GM21381 (cell line): ENCODE measurements around the gene C16orf96.
"Not testable (repeated sequence)": the region's sequence is repeated elsewhere in the genome, so short reads cannot be mapped to it uniquely, and the experiment has no call there.

Experiments
- ATAC-seq: cut with Tn5 transposase; IDR thresholded peaks from one replicate; pipeline ENCODE4 v1.9.1; 2021; ENCODE audit warnings: mild to moderate bottlenecking, moderate library complexity; ENCODE audit not compliant: unreplicated experiment

The C16orf96 gene

DNA sequence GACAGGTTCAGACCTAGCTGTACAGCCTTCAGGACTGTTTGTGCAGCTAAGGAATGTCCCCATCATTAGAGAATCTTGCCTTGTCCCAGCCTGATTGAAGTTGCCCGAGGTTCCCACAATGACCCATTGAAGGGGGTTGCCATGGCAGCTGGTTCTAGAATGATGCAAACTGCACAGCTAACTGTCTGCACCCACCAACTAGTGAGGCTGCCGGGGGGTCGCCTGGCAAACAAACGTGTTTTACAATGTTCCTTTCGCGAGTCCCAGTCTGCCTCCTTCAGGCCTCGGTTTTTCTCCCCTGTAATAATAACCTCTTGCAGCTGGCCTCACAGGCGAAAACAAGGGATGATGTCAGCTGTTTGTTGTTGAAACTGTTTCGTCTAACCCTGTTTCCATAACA lies 5.5 kb downstream of the C16orf96 start:
- no peak for ATAC-seq

DNA sequence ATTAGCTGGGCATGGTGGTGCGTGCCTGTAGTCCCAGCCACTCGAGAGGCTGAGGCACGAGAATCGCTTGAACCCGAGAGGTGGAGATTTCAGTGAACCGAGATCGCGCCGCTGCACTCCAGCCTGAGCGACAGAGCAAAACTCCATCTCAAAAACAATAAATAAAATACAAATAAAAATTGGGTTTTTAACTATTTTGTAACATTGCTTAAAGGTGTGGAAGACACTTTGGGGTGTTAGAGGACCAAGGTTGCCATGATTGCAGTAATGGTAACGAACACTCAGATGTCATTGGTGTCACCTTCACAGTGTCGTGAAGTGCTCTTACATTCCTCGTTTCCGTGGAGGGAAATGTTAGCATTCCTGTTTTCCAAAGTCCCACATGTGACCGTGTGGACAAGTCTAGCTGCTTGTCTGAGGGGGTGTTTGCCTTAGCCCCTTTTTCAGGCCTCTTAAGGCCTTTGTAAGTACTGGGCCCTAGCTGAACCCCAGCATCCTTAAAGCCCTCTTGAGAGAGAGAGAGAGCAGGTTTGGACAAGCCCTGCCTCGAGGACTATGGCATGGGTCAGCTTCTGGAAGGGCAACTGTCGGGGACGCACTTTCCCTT lies 8.6 kb downstream of the C16orf96 start:
- ATAC-seq = no peak

GRCh38 chr16:4566144-4566543 lies 10.0 kb downstream of the C16orf96 start:
- ATAC-seq = no peak

DNA sequence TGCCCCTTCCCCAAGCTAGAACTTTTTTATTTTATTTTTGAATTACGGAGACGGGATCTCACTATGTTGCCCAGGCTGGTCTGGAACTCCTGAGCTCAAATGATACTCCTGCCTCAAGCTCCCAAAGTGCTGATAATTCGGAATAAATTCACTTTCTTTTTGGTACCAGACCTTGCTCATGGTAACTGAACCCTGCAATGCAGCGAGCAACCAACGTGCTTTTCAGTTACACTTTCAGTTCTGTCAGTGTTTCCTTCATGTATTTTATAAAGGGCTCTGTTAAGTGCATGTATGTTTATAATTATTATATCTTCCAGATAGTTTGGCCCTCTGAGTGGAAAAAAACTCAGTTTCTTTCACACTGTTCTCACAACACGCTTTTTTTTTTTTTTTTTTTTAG lies 13.9 kb downstream of the C16orf96 start:
- no peak for ATAC-seq

GRCh38 chr16:4570688-4571321 lies 14.7 kb downstream of the C16orf96 start:
- ATAC-seq = no peak

- no peak for ATAC-seq
Measured at GRCh38 chr16:4572715-4573114, 16.6 kb downstream of the C16orf96 start.

GRCh38 chr16:4573926-4574325 lies 17.8 kb downstream of the C16orf96 start:
- not testable (repeated sequence) for ATAC-seq

DNA sequence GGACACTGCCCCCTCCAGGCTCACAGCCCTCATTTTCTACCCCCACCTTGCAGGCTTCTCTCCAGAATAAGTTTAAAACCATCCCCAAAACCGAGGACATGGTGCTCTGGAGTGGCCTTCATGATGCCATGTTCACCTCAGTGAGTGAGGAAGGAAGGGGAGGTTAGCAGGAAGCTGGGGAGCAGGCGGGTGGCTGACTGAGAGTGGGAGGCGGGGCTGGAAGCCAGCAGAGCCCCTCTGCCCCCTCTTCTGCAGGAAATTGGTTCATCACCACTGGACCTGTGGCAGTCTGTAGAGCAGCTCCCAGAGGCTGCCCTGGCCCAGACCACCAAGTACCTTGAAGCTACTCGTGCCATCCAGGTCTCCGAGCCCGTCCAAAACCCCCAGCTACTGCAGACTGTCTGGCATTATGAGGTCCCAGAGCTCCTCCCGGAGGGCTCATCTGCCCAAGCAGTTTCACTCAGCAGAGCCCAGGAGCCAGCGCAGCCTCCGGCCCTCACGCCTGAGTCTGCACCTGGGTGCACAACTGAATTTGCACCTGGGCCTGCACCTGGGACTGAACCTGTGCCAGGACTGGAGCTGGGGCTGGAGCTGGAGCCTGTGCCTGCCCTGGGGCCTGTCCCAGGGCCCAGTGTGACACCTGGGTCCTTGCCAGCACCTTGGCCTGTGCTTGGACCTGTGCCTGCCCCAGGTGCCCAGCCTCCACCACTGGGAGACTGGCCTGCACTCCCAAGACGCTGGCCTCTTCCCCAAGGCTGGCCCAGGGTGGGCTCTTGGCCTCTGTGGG lies 19.0 kb downstream of the C16orf96 start:
- ATAC-seq = no peak

GRCh38 chr16:4576008-4576407 lies 19.9 kb downstream of the C16orf96 start:
- ATAC-seq = no peak

DNA sequence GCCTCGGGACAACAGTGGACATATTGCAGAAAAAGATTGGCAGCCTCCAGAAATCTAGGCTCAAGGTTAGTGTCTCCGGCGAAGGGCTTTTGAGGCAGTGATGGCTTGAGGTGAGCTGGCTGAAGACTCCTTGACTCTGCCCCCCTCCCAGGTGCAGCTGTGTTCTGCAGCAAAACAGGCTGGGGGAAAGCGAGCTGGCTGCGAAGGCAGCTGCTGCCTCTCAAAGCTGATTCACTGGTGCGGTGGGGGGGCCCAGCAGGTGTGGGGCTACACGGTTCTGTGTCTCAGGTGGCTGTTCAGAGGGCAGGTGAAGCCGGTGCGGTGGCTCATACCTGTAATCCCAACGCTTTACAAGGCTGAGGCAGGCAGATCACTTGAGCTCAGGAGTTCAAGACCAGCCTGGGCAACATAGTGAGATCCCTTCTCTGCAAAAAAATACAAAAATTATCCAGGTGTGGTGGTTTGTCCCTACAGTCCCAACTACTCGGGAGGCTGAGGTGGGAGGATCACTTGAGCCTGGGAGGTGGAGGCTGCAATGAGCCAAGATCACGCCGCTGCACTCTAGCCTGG lies 22.9 kb downstream of the C16orf96 start:
- no peak for ATAC-seq

- no peak for ATAC-seq
Measured at GRCh38 chr16:4580250-4580649, 24.1 kb downstream of the C16orf96 start.

DNA sequence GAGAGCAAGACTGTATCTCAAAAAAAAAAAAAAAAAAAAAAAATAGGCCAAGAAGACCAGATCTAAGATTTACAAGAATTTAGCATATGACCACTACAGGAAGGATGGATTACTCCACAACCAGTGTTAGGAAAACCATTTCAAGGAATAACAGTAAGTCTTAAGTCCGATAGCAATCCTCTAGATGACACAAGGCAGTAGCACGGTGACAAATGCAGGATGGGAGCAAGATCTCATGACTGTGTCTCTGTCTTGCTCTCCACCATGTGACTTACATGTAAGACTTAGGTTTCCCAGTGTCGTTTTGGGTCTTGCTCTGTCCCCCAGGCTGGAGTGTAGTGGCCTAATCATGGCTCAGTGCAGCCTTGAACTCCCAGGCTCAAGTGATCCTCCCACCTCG lies 27.8 kb downstream of the C16orf96 start:
- ATAC-seq = no peak

GRCh38 chr16:4586291-4586690 lies 30.2 kb downstream of the C16orf96 start:
- no peak for ATAC-seq

DNA sequence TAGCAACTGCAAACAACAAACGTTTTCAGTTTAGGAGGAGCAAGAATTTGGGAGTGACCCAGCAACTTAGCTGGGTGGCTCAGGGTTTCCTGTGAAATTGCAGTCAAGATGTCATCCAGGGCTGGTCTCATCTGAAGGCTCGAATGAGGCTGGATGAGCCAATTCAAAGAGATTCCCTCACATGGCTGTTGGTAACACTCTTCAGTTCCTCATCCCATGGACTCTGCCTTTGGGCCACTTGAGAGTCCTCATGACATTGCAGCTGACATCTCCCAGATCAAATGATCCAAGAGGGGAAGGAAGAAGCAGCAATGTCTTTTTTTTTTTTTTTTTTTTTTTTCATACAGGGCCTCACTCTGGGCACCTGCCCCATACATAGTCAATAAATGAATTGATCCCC lies 32.2 kb downstream of the C16orf96 start:
- no peak for ATAC-seq

DNA sequence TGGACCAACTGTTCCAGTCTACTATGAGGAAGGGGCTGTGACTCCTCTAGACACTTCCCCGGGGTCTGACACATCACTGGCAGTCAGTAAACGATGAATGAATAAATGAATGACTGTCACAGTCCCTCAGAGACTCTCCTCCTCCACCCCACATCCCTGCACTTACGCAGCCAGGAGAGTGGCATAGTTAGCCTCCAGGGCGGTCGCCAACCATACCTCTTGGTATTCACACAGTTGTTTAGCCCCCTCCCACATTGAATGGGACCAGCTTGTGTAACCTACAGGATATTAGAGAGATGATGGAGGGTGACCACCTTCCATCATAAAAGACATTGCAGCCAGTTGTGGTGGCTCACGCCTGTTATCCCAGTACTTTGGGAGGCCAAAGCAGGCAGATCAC lies 32.8 kb downstream of the C16orf96 start:
- ATAC-seq = no peak

DNA sequence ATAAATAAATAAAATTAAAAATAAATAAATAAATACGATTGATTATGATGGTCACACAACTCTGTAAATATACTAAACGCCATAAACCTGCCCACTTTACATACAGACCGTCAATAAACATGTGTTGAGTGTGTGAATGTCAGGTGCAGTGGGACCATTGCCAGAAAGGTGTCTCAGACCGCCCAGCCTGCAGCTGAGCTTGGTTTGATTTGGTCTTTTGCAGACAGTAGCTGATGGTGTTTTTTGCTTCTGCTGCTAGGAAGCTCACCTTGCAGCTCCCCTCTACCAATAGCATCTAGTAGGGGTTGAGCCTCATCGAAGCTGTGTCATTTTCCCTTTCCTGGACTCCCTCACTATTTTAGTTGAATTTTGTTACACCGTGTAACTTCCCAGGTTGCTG lies 35.1 kb downstream of the C16orf96 start:
- no peak for ATAC-seq

GRCh38 chr16:4591706-4592470 lies 35.7 kb downstream of the C16orf96 start:
- ATAC-seq = no peak

GRCh38 chr16:4593086-4593485 lies 36.9 kb downstream of the C16orf96 start:
- no peak for ATAC-seq

- no peak for ATAC-seq
Measured at GRCh38 chr16:4594433-4595410, 38.6 kb downstream of the C16orf96 start.

DNA sequence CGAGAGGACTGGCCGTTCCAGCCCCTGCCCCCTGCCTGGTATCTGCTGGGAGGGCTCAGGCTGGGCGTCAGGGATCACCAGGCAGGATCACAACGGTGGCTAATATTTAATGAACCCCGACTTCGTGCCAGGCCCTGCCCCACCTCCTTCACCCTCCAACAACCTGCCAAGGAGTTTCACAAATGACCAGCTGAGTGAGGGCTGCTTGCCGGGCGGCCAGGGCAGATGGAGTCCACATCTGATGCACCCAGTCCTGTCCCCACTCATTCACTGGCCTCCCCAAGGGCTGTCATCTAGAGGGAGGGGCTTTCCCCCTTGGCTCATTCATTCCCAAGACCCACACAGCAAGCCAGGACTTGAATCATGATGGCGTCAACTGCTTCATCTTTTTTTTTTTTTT lies 41.0 kb downstream of the C16orf96 start:
- ATAC-seq = no peak
